HPDE6-E6E7 (cell line): ENCODE measurements around the gene UNC13C.

Experiments used
- DNase-seq: peaks from one replicate; pipeline ENCODE4 v3.0.0; 2011; ENCODE audit warnings: missing footprints; ENCODE audit errors: extremely low spot score

Gene UNC13C

GRCh38 chr15:54109014-54109413, 130.8 kb downstream of the UNC13C start:
- DNase-seq: no peak

GRCh38 chr15:54119051-54119450, 140.8 kb downstream of the UNC13C start:
- DNase-seq: no peak

- no peak for DNase-seq
These were observed 142.8 kb downstream of the UNC13C start for GRCh38 chr15:54120949-54121463.

GRCh38 chr15:54127574-54127973, 149.3 kb downstream of the UNC13C start:
- no peak for DNase-seq

- DNase-seq: no peak
These were observed 153.2 kb downstream of the UNC13C start for GRCh38 chr15:54131410-54131809.

- no peak for DNase-seq
These were observed 170.9 kb downstream of the UNC13C start for GRCh38 chr15:54149115-54149531.

- DNase-seq: no peak
These were observed 172.0 kb downstream of the UNC13C start for GRCh38 chr15:54150255-54150654.

GRCh38 chr15:54159012-54159411, 180.8 kb downstream of the UNC13C start:
- no peak for DNase-seq

- no peak for DNase-seq
These were observed 209.1 kb downstream of the UNC13C start for GRCh38 chr15:54187325-54187724.

- no peak for DNase-seq
These were observed 219.8 kb downstream of the UNC13C start for GRCh38 chr15:54197995-54198394.

GRCh38 chr15:54206586-54207321, 228.5 kb downstream of the UNC13C start:
- DNase-seq: no peak

- no peak for DNase-seq
These were observed 230.5 kb downstream of the UNC13C start for GRCh38 chr15:54208786-54209185.

- DNase-seq: no peak
These were observed 234.4 kb downstream of the UNC13C start for GRCh38 chr15:54212635-54213034.

- DNase-seq: no peak
These were observed 248.2 kb downstream of the UNC13C start for GRCh38 chr15:54226455-54226854.

- no peak for DNase-seq
These were observed 249.3 kb downstream of the UNC13C start for GRCh38 chr15:54227569-54227968.

- DNase-seq: no peak
These were observed 272.1 kb downstream of the UNC13C start for GRCh38 chr15:54250326-54250725.

- no peak for DNase-seq
These were observed 277.9 kb downstream of the UNC13C start for GRCh38 chr15:54256190-54256589.

- no peak for DNase-seq
These were observed 295.7 kb downstream of the UNC13C start for GRCh38 chr15:54273928-54274327.

GRCh38 chr15:54277834-54278233, 299.6 kb downstream of the UNC13C start:
- DNase-seq: no peak

- DNase-seq: no peak
These were observed 302.5 kb downstream of the UNC13C start for GRCh38 chr15:54280726-54281125.

- no peak for DNase-seq
These were observed 304.1 kb downstream of the UNC13C start for GRCh38 chr15:54282228-54282836.

GRCh38 chr15:54288049-54288448, 309.8 kb downstream of the UNC13C start:
- DNase-seq: no peak

- DNase-seq: no peak
These were observed 311.4 kb downstream of the UNC13C start for GRCh38 chr15:54289590-54290136.
